Activated naive CD8-positive, alpha-beta T cell (primary cell): ENCODE data around the gene PLEKHM3.
"Not testable (repeated sequence)": the region's sequence is repeated elsewhere in the genome, so short reads cannot be mapped to it uniquely, and the experiment has no call there.

Experiments used
- H3K27ac Mint-ChIP-seq: one replicate; pipeline ENCODE4 v1.8.0; 2021; ENCODE audit warnings: mixed read lengths
- H3K27me3 Mint-ChIP-seq: one replicate; pipeline ENCODE4 v1.8.0; 2021; ENCODE audit warnings: mixed read lengths
- H3K36me3 Mint-ChIP-seq: one replicate; pipeline ENCODE4 v1.8.0; 2021; ENCODE audit warnings: mixed read lengths
- H3K4me1 Mint-ChIP-seq: one replicate; pipeline ENCODE4 v1.8.0; 2021; ENCODE audit warnings: low read depth, mixed read lengths
- H3K4me3 Mint-ChIP-seq: one replicate; pipeline ENCODE4 v1.8.0; 2021; ENCODE audit warnings: mild to moderate bottlenecking, mixed read lengths
- H3K9me3 Mint-ChIP-seq: one replicate; pipeline ENCODE4 v1.8.0; 2021; ENCODE audit warnings: low read depth, mixed read lengths

PLEKHM3 gene

DNA sequence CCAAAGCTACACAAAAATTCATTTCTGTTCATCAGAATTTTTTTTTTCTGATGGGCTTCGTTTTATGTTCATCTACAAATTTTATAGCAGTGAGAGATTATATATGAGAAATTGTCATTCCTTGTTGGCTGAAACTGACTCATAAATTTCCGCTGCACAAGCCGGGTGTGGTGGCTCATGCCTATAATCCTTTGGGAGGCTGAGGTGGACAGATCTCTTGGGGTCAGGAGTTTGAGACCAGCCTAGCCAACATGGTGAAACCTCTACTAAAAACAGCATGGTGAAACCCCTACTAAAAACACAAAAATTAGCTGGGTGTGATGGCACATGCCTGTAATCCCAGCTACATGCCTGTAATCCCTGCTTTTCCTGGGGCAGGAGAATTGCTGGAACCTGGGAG, 72.0 kb downstream of the PLEKHM3 start:
- no peak overlapping the region for H3K27ac Mint-ChIP-seq

GRCh38 chr2:207952564-207953345, 72.6 kb downstream of the PLEKHM3 start:
- no peaks in the 10 kb centered on the region for H3K27me3 Mint-ChIP-seq
- no peaks in the 10 kb centered on the region for H3K9me3 Mint-ChIP-seq
- peaks cover 14% of the 10 kb centered on the region for H3K36me3 Mint-ChIP-seq
- no peak overlapping the region for H3K27ac Mint-ChIP-seq
- no peak overlapping the region for H3K4me3 Mint-ChIP-seq
- H3K4me1 Mint-ChIP-seq, result peaks cover 1% of the 10 kb centered on the region

More for the DNA sequence above, 72.0 kb downstream of the PLEKHM3 start:
- Mint-ChIP-seq H3K9me3 (no peaks in the 10 kb centered on the region), H3K27me3 (no peaks in the 10 kb centered on the region), H3K4me1 (peaks cover 1% of the 10 kb centered on the region), H3K36me3 (peaks cover 19% of the 10 kb centered on the region), H3K4me3 (no peak overlapping the region)

DNA sequence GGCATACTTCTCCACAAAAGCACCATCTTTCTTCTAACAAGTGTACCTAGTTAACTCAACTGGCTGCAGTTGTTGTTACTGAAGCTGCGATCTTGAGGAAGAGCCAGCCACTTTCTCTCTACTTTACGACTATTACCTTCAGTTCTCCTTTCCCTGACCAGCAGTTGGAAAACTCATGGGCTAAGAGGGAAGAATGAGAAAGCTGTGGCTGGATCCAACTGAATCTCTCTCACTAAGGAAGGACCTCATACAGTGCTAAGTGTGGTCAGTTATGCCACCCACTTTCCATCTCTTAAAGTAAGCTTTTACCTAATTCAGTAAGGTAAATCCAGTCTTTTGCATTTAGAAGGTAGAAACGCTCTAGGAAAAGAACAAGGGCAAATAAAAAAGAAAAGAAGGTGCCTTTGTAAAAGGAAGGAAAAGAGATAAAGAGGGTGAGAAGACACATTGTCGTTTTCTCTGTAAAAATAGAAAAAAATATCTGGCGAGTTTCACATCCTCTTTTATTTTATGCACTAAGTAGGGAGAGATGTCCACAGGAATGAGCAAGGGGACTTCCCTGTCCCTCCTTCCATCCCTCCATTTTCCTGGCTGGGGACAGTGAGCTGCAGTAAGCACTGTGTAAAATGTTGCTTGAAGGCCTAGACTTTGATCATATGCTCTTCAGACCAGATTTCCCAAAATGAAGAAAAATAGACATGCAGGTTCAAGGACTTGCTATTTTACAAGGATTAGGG, 73.4 kb downstream of the PLEKHM3 start:
- H3K27ac Mint-ChIP-seq, result no peak overlapping the region
- no peaks in the 10 kb centered on the region for H3K9me3 Mint-ChIP-seq

GRCh38 chr2:207950761-207951114, 74.6 kb downstream of the PLEKHM3 start:
- no peaks in the 10 kb centered on the region for H3K9me3 Mint-ChIP-seq
- H3K27me3 Mint-ChIP-seq, result no peaks in the 10 kb centered on the region
- peaks cover 1% of the 10 kb centered on the region for H3K4me1 Mint-ChIP-seq
- H3K36me3 Mint-ChIP-seq, result peaks cover 19% of the 10 kb centered on the region
- no peak overlapping the region for H3K4me3 Mint-ChIP-seq
- no peak overlapping the region for H3K27ac Mint-ChIP-seq

More for the DNA sequence above, 73.4 kb downstream of the PLEKHM3 start:
- peaks cover 1% of the 10 kb centered on the region for H3K4me1 Mint-ChIP-seq
- peaks cover 18% of the 10 kb centered on the region for H3K36me3 Mint-ChIP-seq
- no peaks in the 10 kb centered on the region for H3K27me3 Mint-ChIP-seq
- no peak overlapping the region for H3K4me3 Mint-ChIP-seq

DNA sequence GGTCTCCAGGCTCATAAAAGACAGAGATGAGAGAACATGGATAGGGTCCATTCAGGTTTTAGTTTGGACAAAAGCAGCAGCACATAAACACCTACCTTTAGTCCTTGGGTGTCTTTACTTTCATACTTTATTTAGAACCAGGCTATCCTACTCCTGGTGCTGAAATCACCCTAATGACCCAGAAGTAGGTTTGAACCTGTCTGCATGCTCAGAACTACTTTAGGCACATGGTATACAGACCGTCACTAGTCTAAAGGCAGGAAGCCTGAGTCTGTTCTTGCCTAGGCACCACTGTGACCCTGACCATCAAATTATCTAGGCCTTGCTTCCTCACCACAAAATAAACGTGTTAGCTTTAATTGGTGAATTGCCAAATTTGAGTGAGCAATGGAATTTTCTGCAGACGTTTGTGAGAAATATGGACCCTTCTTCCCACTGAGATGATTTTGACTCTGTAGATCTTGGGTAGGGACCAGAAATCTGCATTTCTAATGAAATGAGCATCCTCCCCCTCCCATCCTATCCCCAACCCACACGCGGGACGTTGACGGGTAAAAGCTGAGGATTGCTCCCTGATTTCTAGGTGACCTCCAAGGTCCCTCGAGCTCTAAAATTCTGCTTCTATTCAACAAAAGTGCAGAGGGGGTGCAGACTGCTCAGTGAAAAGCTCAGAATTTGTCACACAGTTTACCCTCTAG, 75.1 kb downstream of the PLEKHM3 start:
- Mint-ChIP-seq H3K4me3 (no peak overlapping the region), H3K27ac (no peak overlapping the region), H3K27me3 (no peaks in the 10 kb centered on the region), H3K36me3 (peaks cover 19% of the 10 kb centered on the region), H3K9me3 (no peaks in the 10 kb centered on the region), H3K4me1 (peaks cover 1% of the 10 kb centered on the region)

GRCh38 chr2:207949245-207949644, 76.1 kb downstream of the PLEKHM3 start:
- H3K27ac Mint-ChIP-seq, H3K27me3 Mint-ChIP-seq, H3K4me1 Mint-ChIP-seq, H3K4me3 Mint-ChIP-seq, H3K9me3 Mint-ChIP-seq: not testable (repeated sequence)
- peaks cover 27% of the 10 kb centered on the region for H3K36me3 Mint-ChIP-seq

- peaks cover 32% of the 10 kb centered on the region for H3K36me3 Mint-ChIP-seq
- no peaks in the 10 kb centered on the region for H3K27me3 Mint-ChIP-seq
- no peaks in the 10 kb centered on the region for H3K4me1 Mint-ChIP-seq
- no peaks in the 10 kb centered on the region for H3K9me3 Mint-ChIP-seq
- no peak overlapping the region for H3K4me3 Mint-ChIP-seq
- H3K27ac Mint-ChIP-seq, result no peak overlapping the region
Observed at GRCh38 chr2:207944979-207945600, 80.2 kb downstream of the PLEKHM3 start.

DNA sequence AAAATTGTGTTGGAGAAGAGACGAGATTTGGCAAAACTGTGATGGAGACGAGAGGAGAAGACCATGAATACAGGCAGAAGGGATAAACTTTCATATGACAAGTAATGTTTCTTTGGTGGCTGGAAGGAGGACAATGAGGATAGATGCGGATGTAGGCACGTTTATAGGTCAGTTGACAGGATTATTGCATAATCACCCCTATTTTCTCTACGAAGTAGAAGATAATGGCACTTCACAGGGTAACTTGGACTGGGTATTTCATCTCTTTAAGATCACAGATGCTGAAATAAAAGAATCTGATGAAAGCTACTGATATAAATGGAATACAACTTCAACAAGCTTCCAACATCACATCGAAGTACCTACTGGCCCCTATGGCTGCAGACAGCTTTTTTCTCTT, 81.0 kb downstream of the PLEKHM3 start:
- Mint-ChIP-seq H3K36me3 (peaks cover 32% of the 10 kb centered on the region), H3K9me3 (no peaks in the 10 kb centered on the region), H3K27ac (no peak overlapping the region), H3K4me1 (no peaks in the 10 kb centered on the region), H3K27me3 (no peaks in the 10 kb centered on the region), H3K4me3 (no peak overlapping the region)

GRCh38 chr2:207939342-207940108, 85.8 kb downstream of the PLEKHM3 start:
- no peaks in the 10 kb centered on the region for H3K9me3 Mint-ChIP-seq
- no peaks in the 10 kb centered on the region for H3K27me3 Mint-ChIP-seq
- H3K4me3 Mint-ChIP-seq, result no peak overlapping the region
- H3K4me1 Mint-ChIP-seq, result no peaks in the 10 kb centered on the region
- H3K27ac Mint-ChIP-seq, result no peak overlapping the region
- H3K36me3 Mint-ChIP-seq, result peaks cover 14% of the 10 kb centered on the region

GRCh38 chr2:207938886-207939285, 86.4 kb downstream of the PLEKHM3 start:
- Mint-ChIP-seq H3K9me3 (no peaks in the 10 kb centered on the region), H3K27me3 (no peaks in the 10 kb centered on the region), H3K27ac (no peak overlapping the region), H3K4me3 (no peak overlapping the region), H3K36me3 (peaks cover 9% of the 10 kb centered on the region), H3K4me1 (no peaks in the 10 kb centered on the region)

- H3K36me3 Mint-ChIP-seq, result peaks cover 8% of the 10 kb centered on the region
- H3K27me3 Mint-ChIP-seq, result no peaks in the 10 kb centered on the region
- H3K27ac Mint-ChIP-seq, result no peak overlapping the region
- H3K4me3 Mint-ChIP-seq, result no peak overlapping the region
- H3K9me3 Mint-ChIP-seq, result no peaks in the 10 kb centered on the region
- no peaks in the 10 kb centered on the region for H3K4me1 Mint-ChIP-seq
Observed at GRCh38 chr2:207938415-207938814, 86.9 kb downstream of the PLEKHM3 start.

DNA sequence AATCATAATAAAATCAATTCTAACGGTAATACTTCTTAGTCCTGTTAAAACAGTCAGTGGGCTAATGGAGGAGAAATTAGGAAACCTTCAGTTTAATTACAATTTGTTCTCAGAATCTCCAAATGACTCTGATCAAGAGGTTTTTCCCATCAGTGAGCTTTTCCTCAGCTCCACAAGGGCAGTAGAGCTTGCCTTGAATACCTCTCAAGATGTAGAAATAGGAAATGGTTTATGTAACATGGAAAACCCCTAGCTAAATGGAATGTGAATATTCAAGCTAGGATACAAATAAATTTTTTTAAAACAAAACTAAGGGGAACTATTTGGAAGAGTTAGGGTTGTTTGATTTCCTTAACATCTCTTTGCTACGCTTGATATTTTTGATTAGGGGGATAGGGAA, 87.5 kb downstream of the PLEKHM3 start:
- no peaks in the 10 kb centered on the region for H3K4me1 Mint-ChIP-seq
- no peak overlapping the region for H3K27ac Mint-ChIP-seq
- no peak overlapping the region for H3K4me3 Mint-ChIP-seq
- peaks cover 7% of the 10 kb centered on the region for H3K36me3 Mint-ChIP-seq
- H3K9me3 Mint-ChIP-seq, result no peaks in the 10 kb centered on the region
- H3K27me3 Mint-ChIP-seq, result no peaks in the 10 kb centered on the region

GRCh38 chr2:207937253-207937652, 88.1 kb downstream of the PLEKHM3 start:
- no peak overlapping the region for H3K4me3 Mint-ChIP-seq
- H3K27ac Mint-ChIP-seq, result no peak overlapping the region
- H3K27me3 Mint-ChIP-seq, result no peaks in the 10 kb centered on the region
- H3K36me3 Mint-ChIP-seq, result peaks cover 5% of the 10 kb centered on the region
- H3K9me3 Mint-ChIP-seq, result no peaks in the 10 kb centered on the region
- H3K4me1 Mint-ChIP-seq, result no peaks in the 10 kb centered on the region

DNA sequence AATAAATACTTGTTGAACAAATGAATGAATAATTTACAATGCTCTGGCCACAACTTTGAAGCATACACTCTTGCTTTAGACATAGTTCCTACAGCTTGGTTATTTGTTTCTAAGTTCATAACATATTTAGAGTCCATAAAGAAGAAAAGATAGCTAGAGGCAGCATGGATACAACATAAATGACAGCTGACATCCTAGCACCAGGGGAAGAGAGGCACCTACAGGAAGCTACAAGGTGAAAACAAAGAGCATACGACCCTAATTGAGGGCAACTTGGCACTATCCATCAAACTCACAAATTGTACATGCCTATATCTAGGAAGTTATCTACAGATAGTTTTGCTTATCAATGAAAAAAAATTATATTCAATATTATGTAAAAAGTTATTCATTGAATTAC, 88.9 kb downstream of the PLEKHM3 start:
- no peaks in the 10 kb centered on the region for H3K9me3 Mint-ChIP-seq
- no peaks in the 10 kb centered on the region for H3K36me3 Mint-ChIP-seq
- H3K4me1 Mint-ChIP-seq, result no peaks in the 10 kb centered on the region
- no peaks in the 10 kb centered on the region for H3K27me3 Mint-ChIP-seq
- no peak overlapping the region for H3K27ac Mint-ChIP-seq
- no peak overlapping the region for H3K4me3 Mint-ChIP-seq
